GM12892 (cell line): ENCODE data around the gene INPP4A.

Source experiments
- POLR2A ChIP-seq: IDR thresholded peaks from 2 replicates; pipeline ENCODE4 v1.6.1; 2011; ENCODE audit warnings: low read depth, low read length, control low read depth
- POLR2AphosphoS5 ChIP-seq: IDR thresholded peaks from 2 replicates; pipeline ENCODE4 v1.6.1; 2011; ENCODE audit warnings: low read depth, low read length, control low read depth

DNA sequence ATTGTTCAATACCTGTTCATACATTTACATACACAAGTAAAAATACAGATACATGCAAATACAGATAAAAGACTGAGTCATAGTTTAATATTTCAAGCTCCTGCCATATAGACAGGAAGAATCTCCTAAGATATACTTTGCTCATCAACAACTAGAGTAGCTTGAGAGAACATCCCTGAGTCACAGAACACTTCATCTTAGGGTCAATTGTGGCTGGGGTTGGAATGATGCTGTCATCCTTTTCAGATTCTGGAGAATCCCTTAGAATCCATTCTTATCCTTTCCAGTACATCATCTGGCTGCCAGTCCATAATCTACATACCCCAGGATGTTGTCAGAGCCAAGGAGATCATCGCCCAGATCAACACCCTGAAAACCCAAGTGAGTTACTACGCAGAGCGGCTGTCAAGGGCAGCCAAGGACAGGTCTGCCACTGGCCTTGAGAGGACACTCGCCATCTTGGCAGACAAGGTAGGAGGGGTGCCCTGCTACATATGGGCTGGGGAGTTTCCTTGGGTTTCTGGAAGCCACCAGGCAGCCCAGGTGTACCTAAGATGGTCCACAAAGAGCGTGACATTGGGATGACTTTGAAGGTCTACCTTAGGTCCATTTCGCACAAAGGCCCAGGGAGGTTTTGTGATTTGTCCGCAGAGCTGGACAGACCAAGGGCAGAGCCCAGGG is 108.0 kb downstream of the INPP4A start:
- no peak for TF ChIP-seq POLR2A
- TF ChIP-seq POLR2AphosphoS5: no peak
